COLO829 (cell line): ENCODE results near the gene NHEJ1.

Source experiments
- DNase-seq: peaks from one replicate; pipeline ENCODE4 v3.0.0; 2012; ENCODE audit warnings: low spot score

Gene NHEJ1

GRCh38 chr2:219087848-219088247, 72.8 kb downstream of the NHEJ1 start:
- no peak for DNase-seq

- DNase-seq, result no peak
These were observed 73.3 kb downstream of the NHEJ1 start for GRCh38 chr2:219087361-219087760.

- DNase-seq, result no peak
These were observed 74.4 kb downstream of the NHEJ1 start for GRCh38 chr2:219086196-219086595.

GRCh38 chr2:219084791-219085190, 75.8 kb downstream of the NHEJ1 start:
- no peak for DNase-seq

GRCh38 chr2:219082332-219082958, 78.2 kb downstream of the NHEJ1 start:
- DNase-seq, result no peak

- DNase-seq, result no peak
These were observed 78.8 kb downstream of the NHEJ1 start for GRCh38 chr2:219081701-219082331.

- DNase-seq, result no peak
These were observed 79.5 kb downstream of the NHEJ1 start for GRCh38 chr2:219081096-219081495.

- DNase-seq, result no peak
These were observed 81.2 kb downstream of the NHEJ1 start for GRCh38 chr2:219079417-219079816.

GRCh38 chr2:219078951-219079350, 81.7 kb downstream of the NHEJ1 start:
- no peak for DNase-seq

- DNase-seq, result no peak
These were observed 82.5 kb downstream of the NHEJ1 start for GRCh38 chr2:219078126-219078525.

- no peak for DNase-seq
These were observed 84.4 kb downstream of the NHEJ1 start for GRCh38 chr2:219076253-219076652.

GRCh38 chr2:219073413-219074129, 87.0 kb downstream of the NHEJ1 start:
- DNase-seq, result peak; percentile 41

- no peak for DNase-seq
These were observed 87.8 kb downstream of the NHEJ1 start for GRCh38 chr2:219072741-219073250.

- no peak for DNase-seq
These were observed 89.3 kb downstream of the NHEJ1 start for GRCh38 chr2:219071131-219071816.

GRCh38 chr2:219065484-219065883, 95.1 kb downstream of the NHEJ1 start:
- DNase-seq, result no peak

- DNase-seq, result no peak
These were observed 98.5 kb downstream of the NHEJ1 start for GRCh38 chr2:219062081-219062480.

- DNase-seq, result no peak
These were observed 99.5 kb downstream of the NHEJ1 start, which contains the start of gene IHH for GRCh38 chr2:219060821-219061791. IHH (minus strand) TSS chr2:219060921; CDS start chr2:219060467, 454 bp downstream.

- DNase-seq, result no peak
These were observed 100.6 kb downstream of the NHEJ1 start for GRCh38 chr2:219059725-219060682.

GRCh38 chr2:219059375-219059724, 101.3 kb downstream of the NHEJ1 start:
- DNase-seq, result no peak
